Activated T-cell treated with anti-CD3 and anti-CD28 coated beads, Interleukin-2, amount 50 U/mL, for 72 hours (primary cell): ENCODE results near the gene C11orf16. TPM values are rescaled to one million over a fixed set of nuclear protein-coding genes. Genes with fewer than 3 reads are reported as not detected.
"Not testable (repeated sequence)": the region's sequence is repeated elsewhere in the genome, so short reads cannot be mapped to it uniquely, and the experiment has no call there.

Experiments
- ATAC-seq, 2 donors: fragments of 150-1000 bp; cut with Tn5 transposase; replicated peaks in 1 of 2; 2 replicates each; pipeline ENCODE4 v1.10.0; 2021; ENCODE audit warnings: moderate library complexity in 2 of 2, mild to moderate bottlenecking in 1 of 2
- DNase-seq, 2 donors: peaks; one replicate each; pipeline ENCODE4 v3.0.0; 2021 to 2022; ENCODE audit warnings: mixed read lengths in 1 of 2
- H3K27ac Mint-ChIP-seq: one replicate; pipeline ENCODE4 v1.8.0; 2022; ENCODE audit warnings: mild to moderate bottlenecking, moderate library complexity, mixed read lengths
- H3K27me3 Mint-ChIP-seq: one replicate; pipeline ENCODE4 v1.8.0; 2022; ENCODE audit warnings: low read depth, mixed read lengths
- H3K36me3 Mint-ChIP-seq, 2 donors: one replicate each; pipeline ENCODE4 v1.8.0; 2022; ENCODE audit warnings: mixed read lengths in 2 of 2, mild to moderate bottlenecking in 1 of 2; ENCODE audit not compliant: insufficient read depth in 2 of 2
- H3K4me1 Mint-ChIP-seq: one replicate; pipeline ENCODE4 v1.8.0; 2022; ENCODE audit warnings: low read depth, mixed read lengths
- H3K4me3 Mint-ChIP-seq, 2 donors: one replicate each; pipeline ENCODE4 v1.8.0; 2022; ENCODE audit warnings: mild to moderate bottlenecking in 2 of 2, mixed read lengths in 2 of 2, moderate library complexity in 2 of 2
- H3K9me3 Mint-ChIP-seq, 2 donors: one replicate each; pipeline ENCODE4 v1.8.0; 2022; ENCODE audit warnings: mixed read lengths in 2 of 2
- total RNA-seq, 2 donors: library from RNA; stranded (reverse); gene quantifications; one replicate each; pipeline ENCODE4 v1.2.3, GENCODE V29; 2022

C11orf16 gene, protein sequence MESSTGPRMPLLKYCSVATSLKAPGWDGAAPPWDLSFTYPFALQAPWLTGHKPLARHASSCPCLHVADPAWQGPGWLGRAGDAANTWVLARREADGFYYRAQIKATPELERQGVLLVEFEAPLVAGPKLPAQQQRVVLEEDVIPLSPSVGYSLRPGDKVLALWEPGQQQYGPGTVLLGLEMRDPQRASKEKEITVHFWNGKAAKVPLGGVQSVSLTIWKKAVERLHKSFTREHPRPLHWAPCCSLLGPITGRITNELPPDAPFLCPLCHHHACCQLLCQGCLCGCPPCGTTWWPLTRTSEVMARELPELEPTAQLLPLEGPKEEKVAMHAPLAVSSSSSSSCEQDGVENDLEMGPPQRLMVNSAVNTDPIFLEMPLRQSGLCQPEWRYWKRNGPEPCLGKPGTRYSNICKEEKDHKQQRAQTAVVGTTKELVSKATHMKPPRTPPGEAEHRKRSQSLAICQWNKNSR
- total RNA-seq = not detected

DNA sequence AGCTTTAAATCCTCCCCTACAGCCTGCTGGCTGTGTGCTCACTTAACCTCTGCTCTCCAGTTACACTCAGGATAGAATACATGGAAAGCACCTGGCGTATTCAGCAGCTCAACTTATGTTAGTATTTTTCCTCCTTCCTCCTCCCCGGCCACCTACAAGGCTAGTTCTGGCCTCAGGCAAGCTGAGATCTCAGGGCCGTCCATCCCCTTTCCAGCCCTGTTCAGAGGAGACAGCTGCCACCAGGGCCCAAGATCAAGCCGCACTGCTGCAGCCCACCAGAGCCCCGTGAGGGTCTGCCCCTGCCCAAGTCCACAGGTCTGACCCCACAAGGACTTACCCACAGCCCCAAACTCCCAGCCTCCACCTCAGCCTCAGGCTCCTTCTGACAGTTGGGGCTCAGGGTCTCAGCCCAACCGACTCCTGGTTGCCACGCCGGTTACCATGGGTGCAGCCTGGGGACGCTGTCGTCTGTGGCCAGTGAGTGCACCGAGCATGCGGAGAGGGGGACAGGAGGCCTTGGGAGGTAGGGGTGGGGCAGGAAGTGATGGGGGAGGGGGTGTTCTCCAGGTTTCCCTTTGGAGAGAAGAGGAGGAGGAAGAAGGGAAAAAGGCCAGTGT lies at the start of gene C11orf16:
TSS of gene C11orf16 (minus strand) at position 384 of the 617 bp plus-strand sequence. CDS start 639 bp downstream, outside the sequence.
- H3K4me1 Mint-ChIP-seq = peaks cover 8% of the 10 kb centered on the region
- H3K27ac Mint-ChIP-seq = no peak within 1 kb of the TSS
- H3K9me3 Mint-ChIP-seq = no peaks in the 10 kb centered on the region
- no peak for DNase-seq
- no peaks in the 10 kb centered on the region for H3K27me3 Mint-ChIP-seq
- no peak for ATAC-seq
- no peak within 1 kb of the TSS for H3K4me3 Mint-ChIP-seq
- H3K36me3 Mint-ChIP-seq = no peaks in the 10 kb centered on the region

DNA sequence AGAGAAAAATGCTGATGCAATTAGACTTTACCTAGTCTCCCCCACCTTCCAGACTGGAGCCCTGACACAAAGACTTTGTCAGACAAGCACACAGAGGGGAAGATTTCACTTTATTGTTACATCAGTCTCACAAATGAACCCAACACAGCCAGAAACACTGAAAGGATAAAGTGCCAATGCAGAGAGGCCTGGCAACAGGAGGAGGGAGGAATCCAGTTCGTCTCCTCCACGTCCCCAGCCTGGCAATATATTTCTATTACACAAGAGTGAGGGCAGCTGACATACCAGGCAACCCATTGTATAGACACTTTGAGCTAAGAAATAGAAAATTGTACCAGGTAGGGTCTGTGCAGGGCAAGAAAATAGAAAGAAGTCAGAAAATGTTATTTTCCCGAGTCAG lies 47.7 kb upstream of the C11orf16 start:
- Mint-ChIP-seq H3K9me3 (no peaks in the 10 kb centered on the region), H3K27ac (no peak overlapping the region), H3K36me3 (no peaks in the 10 kb centered on the region), H3K27me3 (no peaks in the 10 kb centered on the region), H3K4me1 (peaks cover 11% of the 10 kb centered on the region), H3K4me3 (no peak overlapping the region)
- ATAC-seq (no peak), DNase-seq (no peak)

DNA sequence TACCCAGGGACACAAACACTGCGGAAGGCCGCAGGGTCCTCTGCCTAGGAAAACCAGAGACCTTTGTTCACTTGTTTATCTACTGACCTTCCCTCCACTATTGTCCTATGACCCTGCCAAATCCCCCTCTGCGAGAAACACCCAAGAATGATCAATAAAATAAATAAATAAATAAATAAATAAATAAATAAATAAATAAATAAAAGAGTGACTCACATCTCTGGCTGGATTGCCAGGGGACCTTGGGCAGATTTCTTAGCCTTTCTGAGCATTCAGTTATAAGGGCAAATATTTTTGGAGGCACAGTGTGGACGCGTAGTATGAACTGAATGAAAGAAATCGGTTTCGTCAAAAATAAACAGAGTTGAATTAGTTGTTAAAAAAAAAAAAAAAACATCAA lies 46.6 kb upstream of the C11orf16 start:
- DNase-seq, H3K36me3 Mint-ChIP-seq, H3K27ac Mint-ChIP-seq, H3K9me3 Mint-ChIP-seq, H3K4me3 Mint-ChIP-seq, H3K27me3 Mint-ChIP-seq, ATAC-seq: not testable (repeated sequence)
- H3K4me1 Mint-ChIP-seq = peaks cover 11% of the 10 kb centered on the region

DNA sequence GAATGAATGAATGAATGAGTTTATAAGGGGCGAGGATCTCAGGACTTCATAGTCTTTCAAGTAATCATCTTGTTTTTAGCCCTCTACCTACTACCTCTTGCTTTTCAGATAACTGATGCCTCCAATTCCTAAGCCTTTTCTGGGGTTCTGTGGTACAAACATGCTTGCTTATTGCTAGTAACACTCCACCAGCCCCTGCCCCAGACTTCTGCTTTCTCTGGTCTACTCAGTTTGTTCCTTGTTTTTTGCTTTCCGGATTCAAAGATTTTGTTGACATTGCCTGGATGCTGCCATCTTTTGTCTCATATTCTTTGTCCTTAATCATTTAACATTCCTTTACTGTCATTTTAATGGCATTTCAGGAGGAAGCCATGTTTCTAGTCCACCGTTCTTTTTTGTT lies 40.4 kb upstream of the C11orf16 start:
- Mint-ChIP-seq H3K36me3 (no peaks in the 10 kb centered on the region), H3K4me1 (no peaks in the 10 kb centered on the region), H3K27ac (no peak overlapping the region), H3K9me3 (no peaks in the 10 kb centered on the region), H3K4me3 (no peak overlapping the region), H3K27me3 (no peaks in the 10 kb centered on the region)
- ATAC-seq (no peak), DNase-seq (no peak)

DNA sequence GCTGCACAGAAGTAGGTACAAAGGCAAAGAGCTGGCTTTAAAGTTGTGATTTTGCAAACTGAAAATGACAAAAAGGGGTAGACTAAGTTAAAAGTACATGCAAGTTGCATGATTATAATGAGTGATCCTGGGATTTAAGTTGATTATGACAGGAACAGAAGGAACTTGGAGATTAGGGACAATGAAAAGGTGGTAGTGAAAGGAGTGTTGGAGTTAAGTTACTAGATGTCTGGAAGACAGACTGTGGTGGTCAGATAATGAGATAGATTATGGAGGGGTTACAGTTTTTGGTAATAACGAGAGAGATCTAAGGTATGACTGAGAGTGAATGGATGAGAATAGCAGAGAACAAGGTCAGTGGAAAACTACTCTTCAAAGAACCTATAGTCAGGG lies 39.2 kb upstream of the C11orf16 start:
- H3K4me1 Mint-ChIP-seq = no peaks in the 10 kb centered on the region
- H3K36me3 Mint-ChIP-seq = no peaks in the 10 kb centered on the region

DNA sequence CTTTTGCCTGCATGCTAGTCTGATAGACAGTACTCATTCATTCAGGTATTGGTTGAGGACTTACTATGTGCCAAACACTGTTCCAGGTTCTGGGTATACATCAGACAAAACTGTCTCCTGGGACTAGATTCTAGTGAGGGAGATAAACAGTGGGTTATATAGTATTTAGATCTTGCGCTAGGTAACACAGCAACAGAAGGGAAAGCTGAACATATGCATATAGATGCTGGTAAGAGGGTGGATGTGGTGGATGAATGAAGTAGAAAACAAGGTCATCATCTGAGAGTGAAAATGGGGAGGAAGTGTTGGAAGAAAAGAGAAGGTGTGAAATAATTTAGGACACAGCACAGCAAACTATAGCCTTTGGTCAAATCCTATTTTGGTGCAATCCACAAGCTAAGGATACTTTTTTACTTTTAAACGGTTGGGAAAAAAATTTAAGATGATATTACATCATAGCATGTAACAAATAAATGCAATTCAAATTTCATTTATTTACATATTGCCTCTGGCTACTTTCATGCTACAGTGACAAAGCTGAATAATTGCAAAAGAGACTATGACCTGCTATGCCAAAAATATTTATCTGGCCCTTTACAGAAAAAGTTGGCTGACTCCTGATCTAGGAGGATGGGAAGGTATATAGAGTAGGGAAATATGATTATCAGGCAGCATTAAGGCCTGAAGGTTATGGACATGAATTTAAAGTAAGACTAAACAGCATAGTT lies 38.6 kb upstream of the C11orf16 start:
- H3K9me3 Mint-ChIP-seq = no peaks in the 10 kb centered on the region
- DNase-seq (no peak), ATAC-seq (no peak)
- H3K27me3 Mint-ChIP-seq = no peaks in the 10 kb centered on the region
- H3K36me3 Mint-ChIP-seq = no peaks in the 10 kb centered on the region
- H3K4me3 Mint-ChIP-seq = no peak overlapping the region
- H3K27ac Mint-ChIP-seq = no peak overlapping the region
- H3K4me1 Mint-ChIP-seq = no peaks in the 10 kb centered on the region

More for the DNA sequence above, 39.2 kb upstream of the C11orf16 start:
- H3K4me3 Mint-ChIP-seq = no peak overlapping the region
- no peak for DNase-seq
- H3K27ac Mint-ChIP-seq = no peak overlapping the region
- H3K9me3 Mint-ChIP-seq = no peaks in the 10 kb centered on the region
- ATAC-seq = no peak
- H3K27me3 Mint-ChIP-seq = no peaks in the 10 kb centered on the region

DNA sequence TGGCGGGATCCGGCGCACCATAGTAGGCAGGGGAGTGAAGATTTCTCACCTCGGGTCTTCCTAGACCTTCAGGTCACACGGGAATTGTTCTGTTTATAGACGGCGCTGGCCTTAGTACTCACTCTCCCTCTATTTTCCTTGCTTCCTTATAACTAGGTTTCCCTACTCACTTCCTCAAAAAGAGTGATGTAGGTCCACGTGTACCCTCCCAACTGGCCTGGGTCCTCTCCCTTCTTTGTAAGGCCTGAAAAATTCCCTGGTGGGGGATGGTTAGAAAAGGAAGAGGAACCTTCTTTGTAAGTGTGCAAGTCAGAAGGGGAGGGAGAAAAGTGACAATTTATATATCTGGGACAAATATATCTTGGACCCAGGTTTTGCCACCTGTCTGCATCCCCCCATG lies 34.4 kb upstream of the C11orf16 start:
- Mint-ChIP-seq H3K9me3 (no peaks in the 10 kb centered on the region), H3K27me3 (no peaks in the 10 kb centered on the region), H3K4me3 (no peak overlapping the region), H3K36me3 (peaks cover 5% of the 10 kb centered on the region in 2 donors), H3K4me1 (peaks cover 17% of the 10 kb centered on the region), H3K27ac (no peak overlapping the region)
- no peak for ATAC-seq
- DNase-seq = no peak

DNA sequence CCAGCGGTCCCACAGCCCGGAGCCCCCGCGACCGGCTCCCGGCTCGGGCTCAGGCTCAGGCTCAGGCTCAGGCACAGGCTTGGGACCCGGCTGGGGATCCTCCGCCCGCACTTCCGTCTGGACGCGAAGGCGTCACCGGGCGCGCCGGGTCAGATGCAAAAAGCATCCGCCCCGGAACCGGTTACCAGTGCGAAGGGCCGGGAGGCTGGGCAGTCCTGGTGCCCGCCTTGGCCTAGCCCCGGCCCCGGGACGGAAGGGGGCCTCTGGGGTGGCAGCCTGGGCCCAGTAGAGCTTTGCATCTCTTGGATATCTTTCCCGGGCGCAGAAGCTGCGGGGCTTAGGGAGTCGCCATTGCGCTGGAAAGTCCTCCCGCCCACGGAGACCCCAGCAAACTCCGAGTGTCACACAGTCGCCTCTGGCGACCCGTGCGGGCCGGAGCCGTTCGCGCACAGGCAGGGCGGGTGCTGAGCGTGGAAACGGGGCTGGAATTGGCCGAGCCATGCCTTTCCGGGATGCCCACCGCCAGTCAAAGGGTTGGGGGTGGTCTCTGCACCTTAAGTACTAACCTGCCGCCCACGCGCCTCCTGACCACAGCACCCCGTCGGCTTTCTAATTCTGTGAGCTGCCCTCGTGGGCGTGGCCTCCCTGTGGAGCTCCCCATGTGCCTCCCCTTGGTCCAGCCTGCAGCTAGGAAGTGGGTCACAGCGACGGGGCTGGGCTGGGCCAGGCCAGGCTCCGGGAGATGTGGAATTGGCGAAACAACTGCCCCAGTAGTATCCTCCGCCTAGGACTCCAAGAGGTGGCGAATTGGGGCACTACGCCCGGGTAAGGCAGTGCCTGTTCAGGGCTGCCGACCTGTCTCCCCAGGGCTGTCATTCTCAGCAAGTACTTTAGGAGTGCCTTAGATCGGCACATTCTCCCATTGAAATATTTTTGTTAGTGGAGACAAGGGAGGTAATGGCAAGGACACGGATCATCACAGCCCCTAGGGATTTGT lies 31.9 kb upstream of the C11orf16 start, which contains the start of gene TMEM9B:
TSS of gene TMEM9B (minus strand) at position 119 of the 997 bp plus-strand sequence. CDS start 129 bp downstream, outside the sequence.
- peak within 1 kb of the TSS; percentile 95 for H3K27ac Mint-ChIP-seq
- peaks cover 36% of the 10 kb centered on the region for H3K4me1 Mint-ChIP-seq
- H3K36me3 Mint-ChIP-seq = peaks cover 5 to 7% of the 10 kb centered on the region in 2 donors
- ATAC-seq (peak; percentile 89), DNase-seq (peak; percentile 88)
- no peaks in the 10 kb centered on the region for H3K27me3 Mint-ChIP-seq
- H3K4me3 Mint-ChIP-seq = peak within 1 kb of the TSS; percentile 92 to 96
- no peaks in the 10 kb centered on the region for H3K9me3 Mint-ChIP-seq

DNA sequence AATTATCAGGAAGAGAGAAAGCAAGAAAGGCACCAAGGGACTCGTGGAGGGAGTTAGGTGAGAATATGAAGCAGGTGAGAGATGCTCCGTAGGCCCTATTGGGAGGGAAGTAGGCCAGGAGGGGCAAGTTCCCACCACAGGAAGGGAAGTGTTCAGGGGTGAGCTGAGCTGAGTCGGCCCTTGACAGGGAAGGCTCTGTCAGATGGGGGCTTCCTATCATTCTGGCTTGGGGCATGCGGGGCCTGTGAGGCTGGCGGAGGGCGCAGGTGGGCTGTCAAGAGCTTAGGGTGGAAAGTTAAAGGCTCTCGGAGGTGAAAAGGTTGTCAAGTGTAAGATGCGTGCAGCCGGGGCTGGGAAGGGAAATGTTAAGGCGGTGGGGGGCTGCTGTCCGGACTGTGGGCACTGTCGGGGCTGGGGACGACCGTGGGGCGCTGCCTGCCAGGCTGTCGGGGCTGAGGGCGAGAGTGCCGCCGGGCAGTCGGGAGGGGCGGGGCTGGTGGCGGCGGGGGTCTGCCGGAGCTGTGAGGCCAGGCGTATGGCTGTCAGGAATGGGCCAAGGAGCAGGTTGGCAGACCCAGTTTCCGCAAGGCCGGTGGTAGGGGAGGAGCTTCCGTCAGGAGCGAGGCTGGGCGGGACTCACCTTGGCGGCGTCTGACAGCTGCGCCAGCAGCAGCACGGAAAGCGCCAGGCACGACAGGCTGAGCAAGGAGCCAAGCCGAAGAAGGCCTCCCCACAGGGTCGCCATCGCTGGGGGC lies 31.0 kb upstream of the C11orf16 start:
- DNase-seq = peak; percentile 80 to 85

DNA sequence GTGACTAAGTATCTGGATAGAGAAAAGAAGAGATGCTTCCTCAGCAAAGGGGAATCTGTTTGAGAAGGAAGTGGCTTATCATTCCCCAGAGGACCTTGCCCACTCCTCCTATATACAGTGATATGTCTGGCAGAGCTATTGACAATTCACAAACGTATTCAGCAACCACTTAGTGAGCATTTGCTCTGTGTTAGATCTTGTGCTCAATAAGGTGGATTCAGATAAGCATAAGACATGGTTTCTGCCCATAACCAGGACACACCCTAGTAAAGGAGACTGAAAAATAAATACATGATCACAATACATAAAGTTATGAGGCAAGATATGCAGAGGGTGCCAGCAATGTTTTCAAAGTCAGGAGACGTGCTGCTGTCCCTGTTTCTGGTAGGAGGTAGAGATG lies 30.1 kb upstream of the C11orf16 start:
- DNase-seq (no peak), ATAC-seq (no peak)
- H3K4me3 Mint-ChIP-seq = peak overlapping the region; percentile 92 to 96
- peaks cover 47% of the 10 kb centered on the region for H3K4me1 Mint-ChIP-seq
- H3K27me3 Mint-ChIP-seq = no peaks in the 10 kb centered on the region
- H3K36me3 Mint-ChIP-seq = peaks cover 5 to 7% of the 10 kb centered on the region in 2 donors
- no peaks in the 10 kb centered on the region for H3K9me3 Mint-ChIP-seq
- H3K27ac Mint-ChIP-seq = peak overlapping the region; percentile 95

More for the DNA sequence above, 31.0 kb upstream of the C11orf16 start:
- H3K27me3 Mint-ChIP-seq = no peaks in the 10 kb centered on the region
- peak overlapping the region; percentile 95 for H3K27ac Mint-ChIP-seq
- peak overlapping the region; percentile 92 to 96 for H3K4me3 Mint-ChIP-seq
- H3K9me3 Mint-ChIP-seq = no peaks in the 10 kb centered on the region
- H3K4me1 Mint-ChIP-seq = peaks cover 45% of the 10 kb centered on the region
- peaks cover 5 to 7% of the 10 kb centered on the region in 2 donors for H3K36me3 Mint-ChIP-seq
- peak; percentile 75 to 77 for ATAC-seq

DNA sequence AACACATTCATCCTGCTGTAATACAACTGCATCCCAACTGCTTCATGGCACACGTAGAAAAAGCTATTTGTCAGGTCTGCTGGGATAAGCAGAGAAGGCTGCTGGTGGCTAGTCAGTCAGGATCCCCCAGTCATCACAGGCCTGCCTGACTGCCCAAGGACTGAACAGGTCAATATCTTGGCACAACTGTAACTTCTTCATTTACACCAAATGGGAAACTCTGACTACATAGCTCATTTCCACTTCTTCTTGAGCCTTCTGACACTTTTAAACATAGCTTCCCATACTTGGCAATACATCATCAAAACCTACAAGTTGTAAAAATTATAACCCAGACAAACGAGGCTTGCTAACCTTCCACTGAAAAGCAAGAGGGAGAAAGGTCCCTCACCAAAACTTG lies 28.7 kb upstream of the C11orf16 start:
- no peak overlapping the region for H3K4me3 Mint-ChIP-seq
- peaks cover 58% of the 10 kb centered on the region for H3K4me1 Mint-ChIP-seq
- DNase-seq (no peak), ATAC-seq (no peak)
- peaks cover 5 to 7% of the 10 kb centered on the region in 2 donors for H3K36me3 Mint-ChIP-seq
- H3K27me3 Mint-ChIP-seq = no peaks in the 10 kb centered on the region
- peak overlapping the region; percentile 10 for H3K27ac Mint-ChIP-seq
- H3K9me3 Mint-ChIP-seq = no peaks in the 10 kb centered on the region
